Measurements from ENCODE around the gene REC114. TPM values are rescaled to one million over a fixed set of nuclear protein-coding genes. Genes with fewer than 3 reads are reported as not detected.

REC114 gene
- total RNA-seq, 1 donor from 2014 or later = not detected

DNA sequence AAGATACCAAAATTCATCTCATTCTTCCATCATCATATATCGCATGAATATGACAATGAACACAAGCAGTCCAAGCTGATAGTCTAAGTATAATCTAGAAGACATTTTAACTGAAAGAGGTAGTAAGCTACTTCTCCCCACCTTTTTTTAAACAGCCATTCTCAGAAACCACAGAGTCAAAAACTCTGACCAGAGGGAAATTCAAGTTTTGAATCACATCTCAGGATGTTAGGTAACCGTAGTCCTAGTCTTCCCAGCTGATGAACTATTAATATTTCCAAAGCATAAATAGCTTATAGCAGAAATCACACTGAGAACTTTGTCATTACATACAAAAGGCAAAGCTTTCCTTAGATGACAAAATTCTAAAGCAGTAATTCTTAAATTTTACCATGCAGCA is 164.4 kb downstream of the REC114 start:
- TF ChIP-seq, protein P1, sequence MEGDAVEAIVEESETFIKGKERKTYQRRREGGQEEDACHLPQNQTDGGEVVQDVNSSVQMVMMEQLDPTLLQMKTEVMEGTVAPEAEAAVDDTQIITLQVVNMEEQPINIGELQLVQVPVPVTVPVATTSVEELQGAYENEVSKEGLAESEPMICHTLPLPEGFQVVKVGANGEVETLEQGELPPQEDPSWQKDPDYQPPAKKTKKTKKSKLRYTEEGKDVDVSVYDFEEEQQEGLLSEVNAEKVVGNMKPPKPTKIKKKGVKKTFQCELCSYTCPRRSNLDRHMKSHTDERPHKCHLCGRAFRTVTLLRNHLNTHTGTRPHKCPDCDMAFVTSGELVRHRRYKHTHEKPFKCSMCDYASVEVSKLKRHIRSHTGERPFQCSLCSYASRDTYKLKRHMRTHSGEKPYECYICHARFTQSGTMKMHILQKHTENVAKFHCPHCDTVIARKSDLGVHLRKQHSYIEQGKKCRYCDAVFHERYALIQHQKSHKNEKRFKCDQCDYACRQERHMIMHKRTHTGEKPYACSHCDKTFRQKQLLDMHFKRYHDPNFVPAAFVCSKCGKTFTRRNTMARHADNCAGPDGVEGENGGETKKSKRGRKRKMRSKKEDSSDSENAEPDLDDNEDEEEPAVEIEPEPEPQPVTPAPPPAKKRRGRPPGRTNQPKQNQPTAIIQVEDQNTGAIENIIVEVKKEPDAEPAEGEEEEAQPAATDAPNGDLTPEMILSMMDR (IDR thresholded peaks at IDR 0.05; ENCODE audit: insufficient read depth, low read length, severe bottlenecking) = no peak
- no peak for FAIRE-seq
- Histone ChIP-seq H3K4me3 (ENCODE audit: low read depth, low read length) (no peak overlapping the region), H3K36me3 (ENCODE audit: control insufficient read depth, insufficient read depth, low read length) (no peaks in the 10 kb centered on the region), H3K27me3 (ENCODE audit: control insufficient read depth, insufficient read depth, low read length) (no peaks in the 10 kb centered on the region)
- DNase-seq (ENCODE audit: low read depth) = no peak

DNA sequence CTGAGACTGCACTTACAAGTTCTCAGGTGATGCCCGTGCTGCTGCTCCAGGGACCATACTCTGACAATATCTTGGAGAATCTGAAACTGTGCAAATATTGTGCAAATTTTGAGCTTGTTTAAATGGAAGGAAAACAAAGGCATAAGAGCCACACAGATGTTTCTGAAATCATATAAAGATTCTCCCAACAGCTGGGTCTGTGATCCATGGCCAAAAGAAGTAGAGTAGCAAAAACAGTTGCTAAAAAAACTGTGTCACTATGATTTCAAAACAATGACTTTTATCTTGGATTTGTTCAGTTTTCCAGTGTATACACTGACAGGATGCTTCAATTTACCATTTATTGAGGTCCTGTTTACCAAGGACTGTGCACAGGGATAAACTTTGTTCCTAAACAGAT is 164.9 kb downstream of the REC114 start:
- H3K4me3 ChIP-seq (ENCODE audit: low read depth, low read length) = no peak overlapping the region
- no peaks in the 10 kb centered on the region for H3K27me3 ChIP-seq (ENCODE audit: control insufficient read depth, insufficient read depth, low read length)
- FAIRE-seq = no peak
- DNase-seq (ENCODE audit: low read depth) = no peak
- H3K36me3 ChIP-seq (ENCODE audit: control insufficient read depth, insufficient read depth, low read length) = no peaks in the 10 kb centered on the region
- TF ChIP-seq, protein P1 (IDR thresholded peaks at IDR 0.05; ENCODE audit: insufficient read depth, low read length, severe bottlenecking) = no peak

DNA sequence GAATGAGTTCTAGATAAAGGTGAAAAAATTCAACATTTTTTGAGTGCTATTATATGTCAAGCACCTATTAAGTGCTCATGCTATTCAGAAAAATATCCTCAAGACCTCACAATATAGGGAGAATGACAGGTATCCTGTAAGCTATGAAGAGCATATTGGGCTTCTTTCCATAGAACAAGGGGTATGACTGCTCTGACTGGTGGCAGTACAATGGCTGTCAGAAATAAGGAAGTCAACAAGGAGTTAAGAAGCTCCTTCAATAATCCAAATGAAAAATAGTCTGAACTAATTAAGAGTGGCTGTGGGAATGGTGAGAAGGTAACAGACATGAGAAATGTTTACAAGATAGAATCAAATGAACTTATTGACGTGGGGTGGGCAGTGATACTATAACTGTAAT is 165.5 kb downstream of the REC114 start:
- no peaks in the 10 kb centered on the region for H3K27me3 ChIP-seq (ENCODE audit: control insufficient read depth, insufficient read depth, low read length)
- DNase-seq (ENCODE audit: low read depth) (no peak), FAIRE-seq (no peak)
- H3K4me3 ChIP-seq (ENCODE audit: low read depth, low read length) = no peak overlapping the region
- TF ChIP-seq, protein P1 (IDR thresholded peaks at IDR 0.05; ENCODE audit: insufficient read depth, low read length, severe bottlenecking) = no peak
- H3K36me3 ChIP-seq (ENCODE audit: control insufficient read depth, insufficient read depth, low read length) = no peaks in the 10 kb centered on the region

DNA sequence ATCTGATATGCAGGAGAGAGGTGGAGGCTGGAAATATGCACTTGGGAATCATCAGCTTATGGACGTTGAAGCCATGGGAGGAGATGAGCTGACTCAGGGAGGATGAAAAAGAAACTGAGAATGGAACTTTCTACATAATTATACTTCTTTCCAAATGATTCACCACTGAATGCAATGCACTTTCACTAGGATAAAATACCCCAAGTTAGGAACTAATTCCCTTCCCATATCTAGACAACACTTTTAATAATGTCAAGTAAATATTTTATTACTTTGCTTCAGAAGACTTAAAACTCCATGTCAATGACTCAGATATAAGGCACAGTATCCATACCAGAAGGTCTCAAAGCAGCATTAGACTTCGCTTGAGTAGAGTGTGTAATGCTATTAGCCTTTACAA is 166.0 kb downstream of the REC114 start:
- no peak for DNase-seq (ENCODE audit: low read depth)
- no peaks in the 10 kb centered on the region for H3K27me3 ChIP-seq (ENCODE audit: control insufficient read depth, insufficient read depth, low read length)
- no peak overlapping the region for H3K4me3 ChIP-seq (ENCODE audit: low read depth, low read length)
- no peaks in the 10 kb centered on the region for H3K36me3 ChIP-seq (ENCODE audit: control insufficient read depth, insufficient read depth, low read length)
- FAIRE-seq = no peak
- TF ChIP-seq, protein P1 (IDR thresholded peaks at IDR 0.05; ENCODE audit: insufficient read depth, low read length, severe bottlenecking) = no peak

Other genes with a start within 250 kb of the REC114 start
- not detected in 2 replicates for gene HCN4, start 74.2 kb upstream of the REC114 start, total RNA-seq
- 62.1 and 69.4 TPM in 2 replicates for gene NPTN, start 190.2 kb downstream of the REC114 start, total RNA-seq
- gene CD276, start 241.2 kb downstream of the REC114 start, total RNA-seq = 14.5 and 21.9 TPM in 2 replicates

All from bronchial epithelial cell (primary cell).